ENCODE data around the gene DACT2.
"Not testable (repeated sequence)": the region's sequence is repeated elsewhere in the genome, so short reads cannot be mapped to it uniquely, and the experiment has no call there.

The DACT2 gene

GRCh38 chr6:168319279-168320111, at the start of gene DACT2:
Gene DACT2 (minus strand): TSS chr6:168319777. CDS start chr6:168319633, 144 bp downstream.
- in situ Hi-C loops (cut with HindIII; ENCODE audit: low sequenced_read_pairs) = no loop called here

- in situ Hi-C loops (cut with HindIII; ENCODE audit: low sequenced_read_pairs) = no loop called here
Observed at GRCh38 chr6:168368936-168369335, 49.4 kb upstream of the DACT2 start.

GRCh38 chr6:168368066-168368820, 48.7 kb upstream of the DACT2 start:
- in situ Hi-C loops (cut with HindIII; ENCODE audit: low sequenced_read_pairs) = no loop called here

GRCh38 chr6:168367285-168367751, 47.7 kb upstream of the DACT2 start:
- in situ Hi-C loops (cut with HindIII; ENCODE audit: low sequenced_read_pairs) = no loop called here

GRCh38 chr6:168366473-168366872, 46.9 kb upstream of the DACT2 start:
- in situ Hi-C loops (cut with HindIII; ENCODE audit: low sequenced_read_pairs) = no loop called here

- in situ Hi-C loops (cut with HindIII; ENCODE audit: low sequenced_read_pairs) = no loop called here
Observed at GRCh38 chr6:168365422-168366165, 46.0 kb upstream of the DACT2 start.

GRCh38 chr6:168364793-168365421, 45.3 kb upstream of the DACT2 start:
- in situ Hi-C loops (cut with HindIII; ENCODE audit: low sequenced_read_pairs) = no loop called here

GRCh38 chr6:168363811-168364792, 44.5 kb upstream of the DACT2 start:
- in situ Hi-C loops (cut with HindIII; ENCODE audit: low sequenced_read_pairs) = no loop called here

GRCh38 chr6:168363302-168363701, 43.7 kb upstream of the DACT2 start:
- in situ Hi-C loops (cut with HindIII; ENCODE audit: low sequenced_read_pairs) = no loop called here

GRCh38 chr6:168362276-168362990, 42.9 kb upstream of the DACT2 start:
- in situ Hi-C loops (cut with HindIII; ENCODE audit: low sequenced_read_pairs) = no loop called here

- in situ Hi-C loops (cut with HindIII; ENCODE audit: low sequenced_read_pairs) = no loop called here
Observed at GRCh38 chr6:168361766-168362165, 42.2 kb upstream of the DACT2 start.

GRCh38 chr6:168359794-168360193, 40.2 kb upstream of the DACT2 start:
- in situ Hi-C loops (cut with HindIII; ENCODE audit: low sequenced_read_pairs) = no loop called here

- in situ Hi-C loops (cut with HindIII; ENCODE audit: low sequenced_read_pairs) = no loop called here
Observed at GRCh38 chr6:168358842-168359420, 39.4 kb upstream of the DACT2 start.

GRCh38 chr6:168356872-168357271, 37.3 kb upstream of the DACT2 start:
- in situ Hi-C loops (cut with HindIII; ENCODE audit: low sequenced_read_pairs) = not testable (repeated sequence)

GRCh38 chr6:168355716-168356522, 36.3 kb upstream of the DACT2 start:
- in situ Hi-C loops (cut with HindIII; ENCODE audit: low sequenced_read_pairs) = no loop called here

GRCh38 chr6:168354338-168354737, 34.8 kb upstream of the DACT2 start:
- in situ Hi-C loops (cut with HindIII; ENCODE audit: low sequenced_read_pairs) = no loop called here

- in situ Hi-C loops (cut with HindIII; ENCODE audit: low sequenced_read_pairs) = no loop called here
Observed at GRCh38 chr6:168353041-168353440, 33.5 kb upstream of the DACT2 start.

GRCh38 chr6:168352096-168352495, 32.5 kb upstream of the DACT2 start:
- in situ Hi-C loops (cut with HindIII; ENCODE audit: low sequenced_read_pairs) = no loop called here
